ENCODE data around the gene RXRA.

RXRA gene

GRCh38 chr9:134332266-134332665 is 6.0 kb downstream of the RXRA start:
- Histone ChIP-seq H3K4me3 (ENCODE audit: insufficient read length, low read depth) (no peak overlapping the region), H3K9ac (ENCODE audit: insufficient read length, low read depth) (no peak overlapping the region), H3K27me3 (ENCODE audit: insufficient read depth, insufficient read length) (no peaks in the 10 kb centered on the region), H3K9me3 (ENCODE audit: insufficient read depth, low read length) (no peaks in the 10 kb centered on the region), H3K4me1 (ENCODE audit: insufficient read depth, insufficient read length) (peaks cover 47% of the 10 kb centered on the region), H3K36me3 (ENCODE audit: insufficient read depth, insufficient read length, low read length) (no peaks in the 10 kb centered on the region)
- DNase-seq (ENCODE audit: low read depth, low spot score) = no peak
- TF ChIP-seq ZNF274 (IDR thresholded peaks at IDR 0.05; ENCODE audit: low read depth, low read length) (no peak), YY1 (IDR thresholded peaks at IDR 0.05; ENCODE audit: insufficient read depth, insufficient read length) (no peak), SUZ12 (IDR thresholded peaks at IDR 0.05; ENCODE audit: extremely low read depth, insufficient read depth, insufficient read length) (no peak)

GRCh38 chr9:134332841-134333233 is 6.6 kb downstream of the RXRA start:
- TF ChIP-seq ZNF274 (IDR thresholded peaks at IDR 0.05; ENCODE audit: low read depth, low read length) = no peak
- TF ChIP-seq YY1 (IDR thresholded peaks at IDR 0.05; ENCODE audit: insufficient read depth, insufficient read length) = no peak
- no peak for TF ChIP-seq SUZ12 (IDR thresholded peaks at IDR 0.05; ENCODE audit: extremely low read depth, insufficient read depth, insufficient read length)
- Histone ChIP-seq H3K4me1 (ENCODE audit: insufficient read depth, insufficient read length) (peaks cover 45% of the 10 kb centered on the region), H3K36me3 (ENCODE audit: insufficient read depth, insufficient read length, low read length) (no peaks in the 10 kb centered on the region), H3K27me3 (ENCODE audit: insufficient read depth, insufficient read length) (no peaks in the 10 kb centered on the region), H3K9ac (ENCODE audit: insufficient read length, low read depth) (no peak overlapping the region), H3K4me3 (ENCODE audit: insufficient read length, low read depth) (no peak overlapping the region), H3K9me3 (ENCODE audit: insufficient read depth, low read length) (no peaks in the 10 kb centered on the region)
- no peak for DNase-seq (ENCODE audit: low read depth, low spot score)

- DNase-seq (ENCODE audit: low read depth, low spot score) = no peak
- Histone ChIP-seq H3K9me3 (ENCODE audit: insufficient read depth, low read length) (no peaks in the 10 kb centered on the region), H3K27me3 (ENCODE audit: insufficient read depth, insufficient read length) (no peaks in the 10 kb centered on the region), H3K4me3 (ENCODE audit: insufficient read length, low read depth) (no peak overlapping the region), H3K36me3 (ENCODE audit: insufficient read depth, insufficient read length, low read length) (no peaks in the 10 kb centered on the region), H3K4me1 (ENCODE audit: insufficient read depth, insufficient read length) (peaks cover 44% of the 10 kb centered on the region), H3K9ac (ENCODE audit: insufficient read length, low read depth) (peak overlapping the region; percentile 2)
- TF ChIP-seq SUZ12 (IDR thresholded peaks at IDR 0.05; ENCODE audit: extremely low read depth, insufficient read depth, insufficient read length) (no peak), ZNF274 (IDR thresholded peaks at IDR 0.05; ENCODE audit: low read depth, low read length) (no peak), YY1 (IDR thresholded peaks at IDR 0.05; ENCODE audit: insufficient read depth, insufficient read length) (no peak)
These were observed 7.1 kb downstream of the RXRA start for GRCh38 chr9:134333234-134333873.

DNA sequence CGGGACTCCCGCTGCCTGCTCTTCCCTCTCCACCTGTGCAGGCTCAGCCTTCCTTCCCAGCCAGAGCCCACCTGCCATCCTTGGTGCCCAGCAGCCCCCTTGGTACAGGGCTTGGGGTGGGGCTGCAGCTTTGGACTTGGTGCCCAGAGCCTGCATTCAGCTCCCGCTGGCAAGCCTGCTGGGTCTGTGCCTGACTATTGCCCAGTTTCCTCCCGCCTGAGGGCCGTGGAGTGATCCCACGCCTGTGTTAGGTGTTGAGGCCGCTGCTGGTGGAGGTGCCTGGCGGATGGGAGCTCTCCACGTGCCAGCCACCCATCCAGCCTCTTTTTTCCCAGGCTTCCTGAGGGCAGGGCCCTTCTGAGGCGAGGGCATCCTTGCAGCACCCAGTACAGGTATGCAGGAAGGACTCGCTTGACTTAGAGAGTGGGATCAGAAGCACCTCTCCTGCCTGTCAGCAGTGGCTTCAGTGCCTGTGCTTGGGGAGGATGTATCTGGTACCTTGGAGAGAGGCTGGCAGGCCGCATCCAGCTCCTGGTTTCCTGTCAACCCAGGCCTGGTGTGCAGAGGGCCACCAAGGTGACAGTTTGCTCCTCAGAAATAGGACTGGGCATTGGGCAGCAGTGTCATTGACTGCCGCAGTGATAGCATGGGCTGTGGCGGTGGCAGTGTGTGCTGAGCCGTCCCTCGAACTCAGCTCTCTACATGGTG is 7.8 kb downstream of the RXRA start:
- H3K9ac ChIP-seq (ENCODE audit: insufficient read length, low read depth) = peak overlapping the region; percentile 2
- no peak for DNase-seq (ENCODE audit: low read depth, low spot score)
- no peak for TF ChIP-seq ZNF274 (IDR thresholded peaks at IDR 0.05; ENCODE audit: low read depth, low read length)
- TF ChIP-seq SUZ12 (IDR thresholded peaks at IDR 0.05; ENCODE audit: extremely low read depth, insufficient read depth, insufficient read length) = no peak
- no peak for TF ChIP-seq YY1 (IDR thresholded peaks at IDR 0.05; ENCODE audit: insufficient read depth, insufficient read length)
- no peaks in the 10 kb centered on the region for H3K27me3 ChIP-seq (ENCODE audit: insufficient read depth, insufficient read length)
- H3K9me3 ChIP-seq (ENCODE audit: insufficient read depth, low read length) = no peaks in the 10 kb centered on the region
- H3K36me3 ChIP-seq (ENCODE audit: insufficient read depth, insufficient read length, low read length) = no peaks in the 10 kb centered on the region
- H3K4me1 ChIP-seq (ENCODE audit: insufficient read depth, insufficient read length) = peaks cover 38% of the 10 kb centered on the region
- no peak overlapping the region for H3K4me3 ChIP-seq (ENCODE audit: insufficient read length, low read depth)

- no peaks in the 10 kb centered on the region for H3K9me3 ChIP-seq (ENCODE audit: insufficient read depth, low read length)
- TF ChIP-seq ZNF274 (IDR thresholded peaks at IDR 0.05; ENCODE audit: low read depth, low read length) (no peak), SUZ12 (IDR thresholded peaks at IDR 0.05; ENCODE audit: extremely low read depth, insufficient read depth, insufficient read length) (no peak), YY1 (IDR thresholded peaks at IDR 0.05; ENCODE audit: insufficient read depth, insufficient read length) (no peak)
- DNase-seq (ENCODE audit: low read depth, low spot score) = no peak
- no peaks in the 10 kb centered on the region for H3K27me3 ChIP-seq (ENCODE audit: insufficient read depth, insufficient read length)
- no peaks in the 10 kb centered on the region for H3K36me3 ChIP-seq (ENCODE audit: insufficient read depth, insufficient read length, low read length)
- peaks cover 28% of the 10 kb centered on the region for H3K4me1 ChIP-seq (ENCODE audit: insufficient read depth, insufficient read length)
- H3K9ac ChIP-seq (ENCODE audit: insufficient read length, low read depth) = no peak overlapping the region
- H3K4me3 ChIP-seq (ENCODE audit: insufficient read length, low read depth) = no peak overlapping the region
These were observed 8.8 kb downstream of the RXRA start for GRCh38 chr9:134335061-134335460.

DNA sequence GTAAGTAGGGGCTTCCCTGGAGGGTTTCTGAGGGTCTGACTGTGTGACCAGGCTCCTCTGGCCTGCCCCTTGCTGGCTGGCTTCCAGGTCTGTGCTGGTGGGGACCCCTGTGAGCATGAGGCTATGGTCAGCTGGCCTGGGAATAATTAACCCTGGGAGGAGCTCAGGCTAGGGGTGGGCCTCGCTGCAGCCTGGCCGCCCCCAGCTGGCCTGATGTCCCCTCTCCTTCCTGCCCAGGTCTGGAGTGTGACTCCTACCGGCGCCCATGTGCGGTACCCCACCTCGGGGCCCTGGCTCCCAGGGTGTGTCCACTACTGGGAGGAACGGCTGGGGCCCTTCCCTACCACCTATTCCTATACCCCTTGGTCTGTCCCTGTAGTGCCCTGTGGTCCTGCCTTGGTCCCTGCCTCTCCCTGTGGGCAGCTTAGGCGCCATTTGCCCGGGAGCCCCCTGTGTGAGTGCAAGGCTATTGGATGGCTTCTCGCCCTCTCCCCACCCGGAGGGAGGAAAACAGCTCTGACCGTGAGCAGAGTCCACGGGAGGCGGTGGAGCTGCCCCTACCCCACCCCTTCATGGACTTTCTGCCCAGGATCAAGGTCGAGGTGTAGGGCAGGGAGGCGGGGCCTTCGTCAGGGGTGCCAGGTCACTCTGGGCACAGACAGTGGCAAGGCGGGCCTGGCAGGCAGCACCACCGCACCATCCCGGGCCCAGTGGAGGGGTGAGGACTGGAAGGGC is 9.4 kb downstream of the RXRA start:
- TF ChIP-seq ZNF274 (IDR thresholded peaks at IDR 0.05; ENCODE audit: low read depth, low read length) = no peak
- TF ChIP-seq SUZ12 (IDR thresholded peaks at IDR 0.05; ENCODE audit: extremely low read depth, insufficient read depth, insufficient read length) = no peak
- TF ChIP-seq YY1 (IDR thresholded peaks at IDR 0.05; ENCODE audit: insufficient read depth, insufficient read length) = no peak
- Histone ChIP-seq H3K4me3 (ENCODE audit: insufficient read length, low read depth) (no peak overlapping the region), H3K4me1 (ENCODE audit: insufficient read depth, insufficient read length) (peaks cover 27% of the 10 kb centered on the region), H3K9ac (ENCODE audit: insufficient read length, low read depth) (no peak overlapping the region), H3K27me3 (ENCODE audit: insufficient read depth, insufficient read length) (no peaks in the 10 kb centered on the region), H3K9me3 (ENCODE audit: insufficient read depth, low read length) (no peaks in the 10 kb centered on the region), H3K36me3 (ENCODE audit: insufficient read depth, insufficient read length, low read length) (no peaks in the 10 kb centered on the region)
- no peak for DNase-seq (ENCODE audit: low read depth, low spot score)

DNA sequence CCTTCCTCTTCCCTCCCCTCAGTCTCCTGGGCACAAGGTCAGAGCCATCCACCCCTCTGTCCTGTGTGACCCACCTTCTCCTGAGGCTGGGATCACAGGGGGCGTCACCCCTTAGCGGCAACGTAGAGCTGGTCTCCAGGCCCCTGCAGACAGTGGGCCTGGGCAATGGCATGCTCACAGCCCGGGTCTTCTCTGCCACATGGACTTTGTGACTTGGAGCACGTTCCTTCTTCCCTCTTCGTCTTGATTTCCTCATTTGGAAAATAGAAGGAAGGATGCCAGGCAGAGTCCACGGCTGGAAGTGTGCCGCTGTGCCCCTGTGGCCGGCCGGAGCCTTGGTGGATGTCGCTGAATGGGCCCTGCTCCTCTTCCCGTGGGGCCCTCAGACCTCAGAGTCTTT is 10.0 kb downstream of the RXRA start:
- TF ChIP-seq SUZ12 (IDR thresholded peaks at IDR 0.05; ENCODE audit: extremely low read depth, insufficient read depth, insufficient read length) = no peak
- no peak for TF ChIP-seq YY1 (IDR thresholded peaks at IDR 0.05; ENCODE audit: insufficient read depth, insufficient read length)
- no peak for TF ChIP-seq ZNF274 (IDR thresholded peaks at IDR 0.05; ENCODE audit: low read depth, low read length)
- no peaks in the 10 kb centered on the region for H3K36me3 ChIP-seq (ENCODE audit: insufficient read depth, insufficient read length, low read length)
- peaks cover 27% of the 10 kb centered on the region for H3K4me1 ChIP-seq (ENCODE audit: insufficient read depth, insufficient read length)
- no peak overlapping the region for H3K4me3 ChIP-seq (ENCODE audit: insufficient read length, low read depth)
- no peak for DNase-seq (ENCODE audit: low read depth, low spot score)
- no peak overlapping the region for H3K9ac ChIP-seq (ENCODE audit: insufficient read length, low read depth)
- H3K9me3 ChIP-seq (ENCODE audit: insufficient read depth, low read length) = no peaks in the 10 kb centered on the region
- H3K27me3 ChIP-seq (ENCODE audit: insufficient read depth, insufficient read length) = no peaks in the 10 kb centered on the region
